ENCODE measurements around the gene RHOU. TPM values are rescaled to one million over a fixed set of nuclear protein-coding genes. Genes with fewer than 3 reads are reported as not detected.

The RHOU gene
- total RNA-seq, 1 experiment from 2014 or later, result not detected

DNA sequence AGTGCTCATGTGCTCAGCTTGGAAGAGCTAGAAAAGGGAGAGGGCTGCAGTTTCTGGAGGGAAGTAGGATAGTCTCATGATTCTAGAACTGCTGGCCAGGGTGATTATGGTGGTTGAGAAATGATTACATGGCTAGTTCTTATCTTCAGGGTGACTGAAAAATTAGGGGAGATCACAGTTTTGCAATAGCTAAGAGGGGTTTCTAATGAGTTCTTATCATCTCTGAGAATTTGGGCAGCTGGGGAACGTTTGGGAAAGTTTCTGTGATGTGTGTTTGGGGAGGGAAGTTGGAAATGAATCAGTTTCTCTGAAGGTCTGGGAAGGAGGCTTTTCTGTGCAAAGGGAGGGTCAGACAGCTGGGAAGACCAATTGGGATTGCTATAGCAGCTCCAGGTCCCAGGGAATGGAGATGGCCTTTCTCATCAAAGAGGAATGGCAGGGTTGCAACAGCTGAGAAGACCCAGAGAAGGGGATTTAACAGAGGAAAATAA is 7.6 kb upstream of the RHOU start:
- intact Hi-C loops (cut with micrococcal nuclease; ENCODE audit: unreplicated experiment), result no loop called here
- POLR2A ChIA-PET (ENCODE audit: unreplicated experiment), result no interaction called here

DNA sequence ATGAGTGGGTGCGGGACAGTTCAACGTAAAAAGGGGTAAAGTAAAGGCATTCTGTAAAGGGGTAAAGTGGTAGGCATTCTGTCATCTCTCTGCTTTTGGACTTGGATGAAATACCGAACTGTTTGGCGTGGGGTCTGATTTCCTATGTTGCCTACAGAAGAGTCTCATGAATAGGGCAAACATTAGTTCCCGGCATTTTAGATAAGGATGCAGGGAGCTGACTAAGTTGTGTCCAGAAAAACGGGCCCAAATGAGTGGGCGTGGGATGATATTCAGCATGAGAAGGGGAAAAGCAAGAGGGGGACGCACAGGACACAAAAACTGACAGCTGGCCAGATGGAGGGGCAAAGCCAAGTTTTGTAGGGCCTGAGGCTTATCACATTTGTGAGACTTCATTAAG is 2.9 kb upstream of the RHOU start:
- POLR2A ChIA-PET (ENCODE audit: unreplicated experiment), result no interaction called here
- Histone ChIP-seq H3K9me3 (ENCODE audit: insufficient read depth, low read depth) (no peaks in the 10 kb centered on the region), H3F3A (ENCODE audit: insufficient read depth, low read depth) (no peaks in the 10 kb centered on the region), H3K27me3 (ENCODE audit: insufficient read depth, low read depth) (peaks cover 47% of the 10 kb centered on the region), H3K79me2 (ENCODE audit: low read depth) (no peaks in the 10 kb centered on the region), H3K4me1 (replicated peaks; ENCODE audit: insufficient read depth) (no peaks in the 10 kb centered on the region), H3K9me2 (ENCODE audit: insufficient read depth) (no peaks in the 10 kb centered on the region), H3K27ac (no peak overlapping the region), H3K4me2 (no peak overlapping the region), H3K36me3 (ENCODE audit: low read depth) (no peaks in the 10 kb centered on the region), H2AFZ (no peak overlapping the region), H4K20me1 (ENCODE audit: insufficient read depth) (no peaks in the 10 kb centered on the region), H3K4me3 (no peak overlapping the region)
- BruUV-seq (replicated peaks), result no TSS peak
- intact Hi-C loops (cut with micrococcal nuclease; ENCODE audit: unreplicated experiment), result no loop called here
- CTCF ChIA-PET, result no interaction called here
- no peak for TF ChIP-seq EZH2 (IDR thresholded peaks at IDR 0.05; ENCODE audit: low read depth)
- TF ChIP-seq, protein P1, sequence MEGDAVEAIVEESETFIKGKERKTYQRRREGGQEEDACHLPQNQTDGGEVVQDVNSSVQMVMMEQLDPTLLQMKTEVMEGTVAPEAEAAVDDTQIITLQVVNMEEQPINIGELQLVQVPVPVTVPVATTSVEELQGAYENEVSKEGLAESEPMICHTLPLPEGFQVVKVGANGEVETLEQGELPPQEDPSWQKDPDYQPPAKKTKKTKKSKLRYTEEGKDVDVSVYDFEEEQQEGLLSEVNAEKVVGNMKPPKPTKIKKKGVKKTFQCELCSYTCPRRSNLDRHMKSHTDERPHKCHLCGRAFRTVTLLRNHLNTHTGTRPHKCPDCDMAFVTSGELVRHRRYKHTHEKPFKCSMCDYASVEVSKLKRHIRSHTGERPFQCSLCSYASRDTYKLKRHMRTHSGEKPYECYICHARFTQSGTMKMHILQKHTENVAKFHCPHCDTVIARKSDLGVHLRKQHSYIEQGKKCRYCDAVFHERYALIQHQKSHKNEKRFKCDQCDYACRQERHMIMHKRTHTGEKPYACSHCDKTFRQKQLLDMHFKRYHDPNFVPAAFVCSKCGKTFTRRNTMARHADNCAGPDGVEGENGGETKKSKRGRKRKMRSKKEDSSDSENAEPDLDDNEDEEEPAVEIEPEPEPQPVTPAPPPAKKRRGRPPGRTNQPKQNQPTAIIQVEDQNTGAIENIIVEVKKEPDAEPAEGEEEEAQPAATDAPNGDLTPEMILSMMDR (conservative IDR thresholded peaks at IDR 0.05), result no peak
- DNase-seq, result no peak

More for the DNA sequence above, 7.6 kb upstream of the RHOU start:
- no TSS peak for BruUV-seq (replicated peaks)
- Histone ChIP-seq H3K4me2 (no peak overlapping the region), H3K79me2 (ENCODE audit: low read depth) (no peaks in the 10 kb centered on the region), H3K36me3 (ENCODE audit: low read depth) (no peaks in the 10 kb centered on the region), H2AFZ (no peak overlapping the region), H3K9me2 (ENCODE audit: insufficient read depth) (no peaks in the 10 kb centered on the region), H3K27ac (no peak overlapping the region), H3K4me1 (replicated peaks; ENCODE audit: insufficient read depth) (no peaks in the 10 kb centered on the region), H3K27me3 (ENCODE audit: insufficient read depth, low read depth) (peaks cover 60% of the 10 kb centered on the region), H4K20me1 (ENCODE audit: insufficient read depth) (no peaks in the 10 kb centered on the region), H3K4me3 (no peak overlapping the region), H3K9me3 (ENCODE audit: insufficient read depth, low read depth) (no peaks in the 10 kb centered on the region), H3F3A (ENCODE audit: insufficient read depth, low read depth) (no peaks in the 10 kb centered on the region)
- DNase-seq, result no peak
- CTCF ChIA-PET, result no interaction called here
- TF ChIP-seq, protein P1 (conservative IDR thresholded peaks at IDR 0.05), result no peak
- no peak for TF ChIP-seq EZH2 (IDR thresholded peaks at IDR 0.05; ENCODE audit: low read depth)

DNA sequence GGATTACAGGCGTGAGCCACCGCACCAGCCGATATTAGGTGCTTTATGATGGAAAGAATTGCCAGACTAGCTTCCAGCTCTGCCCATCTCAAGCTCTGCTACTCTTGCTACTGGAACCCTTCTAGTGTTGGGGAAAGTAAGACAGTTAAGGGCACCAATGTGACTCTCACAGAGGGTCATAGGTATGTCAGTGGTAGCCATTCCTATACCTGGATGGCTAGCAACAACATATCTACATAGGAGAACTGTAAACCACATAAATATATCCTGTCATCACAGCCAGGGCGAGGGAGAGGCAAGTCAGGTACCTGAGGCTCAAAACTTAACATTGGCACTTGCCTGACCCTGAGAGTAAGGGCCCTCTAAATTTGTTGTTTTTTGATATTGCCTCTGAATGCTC is 1.7 kb upstream of the RHOU start:
- no peak for DNase-seq
- intact Hi-C loops (cut with micrococcal nuclease; ENCODE audit: unreplicated experiment), result no loop called here
- Histone ChIP-seq H3K79me2 (ENCODE audit: low read depth) (no peaks in the 10 kb centered on the region), H3F3A (ENCODE audit: insufficient read depth, low read depth) (no peaks in the 10 kb centered on the region), H3K36me3 (ENCODE audit: low read depth) (no peaks in the 10 kb centered on the region), H2AFZ (no peak overlapping the region), H3K4me3 (no peak overlapping the region), H3K4me2 (no peak overlapping the region), H3K27me3 (ENCODE audit: insufficient read depth, low read depth) (peaks cover 55% of the 10 kb centered on the region), H3K9me2 (ENCODE audit: insufficient read depth) (no peaks in the 10 kb centered on the region), H4K20me1 (ENCODE audit: insufficient read depth) (no peaks in the 10 kb centered on the region), H3K4me1 (replicated peaks; ENCODE audit: insufficient read depth) (no peaks in the 10 kb centered on the region), H3K27ac (no peak overlapping the region), H3K9me3 (ENCODE audit: insufficient read depth, low read depth) (no peaks in the 10 kb centered on the region)
- BruUV-seq (replicated peaks), result no TSS peak
- ChIA-PET POLR2A (ENCODE audit: unreplicated experiment) (no interaction called here), CTCF (no interaction called here)
- no peak for TF ChIP-seq EZH2 (IDR thresholded peaks at IDR 0.05; ENCODE audit: low read depth)
- TF ChIP-seq, protein P1 (conservative IDR thresholded peaks at IDR 0.05), result no peak
